DLD1 (cell line): Measurements from ENCODE around the gene GATA6.

ENCODE experiments used
- in situ Hi-C: cut with HindIII; loops from 2 replicates; pipeline ENCODE4 v1.10.0; 2017; ENCODE audit warnings: low sequenced_read_pairs

Gene GATA6

DNA sequence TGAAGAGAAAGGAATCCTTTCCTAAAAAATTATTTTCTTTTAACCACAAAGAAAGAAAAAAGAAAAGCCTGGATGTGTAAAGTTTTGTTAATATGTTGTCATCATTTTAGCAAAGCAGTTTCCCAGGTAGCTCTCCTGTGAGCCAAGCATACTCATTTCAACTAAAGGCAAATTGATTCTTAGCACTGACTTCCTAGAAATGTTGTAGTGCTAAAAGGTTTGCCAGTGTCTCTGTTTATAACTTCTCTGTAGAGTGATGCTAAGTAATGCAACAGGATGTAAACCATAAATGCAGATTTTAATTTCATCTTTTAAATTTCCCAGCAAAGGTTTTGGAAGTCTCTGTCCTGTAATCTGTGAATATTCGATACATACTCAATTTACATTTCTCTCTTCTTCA is 10.2 kb downstream of the GATA6 start:
- in situ Hi-C loops, result loop anchor here (25.0 kb wide), 1 partner anchor 383 kb away; no protein-coding TSS in a partner anchor

DNA sequence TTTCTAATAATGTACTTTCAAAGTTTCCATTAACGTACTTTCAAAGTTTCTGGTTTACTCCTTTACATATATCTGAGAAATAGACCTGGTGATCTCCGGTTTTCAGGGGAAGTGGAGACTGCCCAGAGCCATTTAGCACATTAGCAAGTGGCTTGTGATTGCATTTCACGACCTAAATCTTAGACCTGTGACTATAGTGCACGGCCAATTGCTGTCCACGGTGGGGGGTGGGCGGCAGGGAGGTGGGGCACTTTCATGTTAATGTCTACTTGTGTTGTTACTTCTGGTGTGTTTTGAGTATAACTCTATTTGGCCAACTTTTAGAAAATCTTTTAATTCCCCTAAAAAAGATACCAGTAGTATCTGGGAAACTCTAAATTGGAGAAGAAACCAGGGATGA is 11.3 kb downstream of the GATA6 start:
- in situ Hi-C loops, result loop anchor here (25.0 kb wide), 1 partner anchor 382 kb away; no protein-coding TSS in a partner anchor

DNA sequence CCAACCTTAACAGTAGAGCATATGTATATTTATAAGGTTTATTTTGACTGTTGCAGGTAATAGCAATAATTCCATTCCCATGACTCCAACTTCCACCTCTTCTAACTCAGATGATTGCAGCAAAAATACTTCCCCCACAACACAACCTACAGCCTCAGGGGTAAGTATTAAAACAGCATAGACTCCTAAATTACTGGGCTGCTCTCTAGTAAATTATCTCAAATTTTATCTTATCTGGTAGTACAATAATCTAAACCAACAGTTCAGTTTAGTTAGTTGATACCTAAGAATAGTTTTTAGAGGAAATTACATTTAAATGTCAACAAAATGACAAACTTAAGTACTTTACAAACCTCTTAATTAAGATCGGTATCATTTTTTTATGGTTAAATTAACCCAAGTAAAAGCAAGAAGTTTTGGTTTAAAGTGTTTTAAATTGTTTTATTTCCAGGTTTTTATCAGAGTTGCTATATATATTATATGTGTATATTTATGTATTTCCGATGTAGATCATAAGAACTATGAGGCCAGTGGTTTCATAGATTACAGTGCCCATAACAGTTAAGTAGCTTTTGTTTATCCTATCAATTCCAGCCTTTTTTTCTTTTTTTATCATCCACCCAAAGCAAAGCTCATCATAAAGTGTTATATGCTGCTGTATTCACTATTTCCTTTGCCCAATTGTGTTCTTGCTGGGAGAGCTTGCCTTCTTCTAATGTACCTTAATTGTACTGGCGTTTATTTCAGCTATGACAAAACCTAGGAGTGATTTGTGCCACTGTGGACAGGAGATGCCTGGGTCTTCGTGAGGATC is 13.7 kb downstream of the GATA6 start:
- in situ Hi-C loops, result loop anchor here (25.0 kb wide), 1 partner anchor 379 kb away; no protein-coding TSS in a partner anchor

DNA sequence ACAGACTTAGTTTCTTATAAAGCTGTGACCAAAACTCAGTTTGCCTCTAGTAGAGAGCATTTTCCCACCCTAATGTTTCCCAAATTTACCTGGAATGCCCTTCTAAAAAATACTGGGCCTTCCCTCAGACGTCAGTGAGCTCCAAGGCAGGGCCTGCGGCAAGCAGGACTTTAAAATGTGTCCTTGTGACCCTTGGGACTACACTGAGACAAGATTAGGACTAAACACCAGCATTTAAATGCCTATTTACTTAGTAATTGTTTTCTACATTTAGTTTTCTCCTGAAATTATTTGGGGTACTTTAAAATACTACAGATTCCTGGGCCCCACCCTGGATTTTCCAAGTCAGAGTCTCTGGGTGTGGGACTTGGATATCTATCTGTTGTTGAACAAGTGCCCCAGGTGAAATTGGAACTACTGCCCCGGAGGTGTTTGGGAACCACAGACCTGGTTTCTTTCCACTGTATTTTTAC is 14.3 kb downstream of the GATA6 start:
- in situ Hi-C loops, result loop anchor here (25.0 kb wide), 1 partner anchor 379 kb away; no protein-coding TSS in a partner anchor

DNA sequence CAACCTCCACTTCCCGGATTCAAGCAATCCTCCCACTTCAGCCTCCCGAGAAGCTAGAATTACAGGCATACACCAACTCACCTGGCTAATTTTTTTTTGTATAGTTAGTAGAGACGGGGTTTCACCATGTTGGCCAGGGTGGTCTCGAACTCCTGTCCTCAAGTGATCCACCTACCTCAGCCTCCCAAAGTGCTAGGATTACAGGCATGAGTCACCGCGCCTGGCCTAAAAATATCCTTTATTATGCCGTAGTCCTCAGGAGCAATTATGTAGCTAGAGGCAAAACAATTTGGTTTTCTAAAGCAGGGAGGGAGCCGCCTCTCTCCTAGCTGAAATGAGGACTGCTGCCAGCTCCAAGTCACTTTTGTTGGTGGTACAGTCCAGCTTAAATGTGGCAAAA is 15.2 kb downstream of the GATA6 start:
- in situ Hi-C loops, result loop anchor here (25.0 kb wide), 1 partner anchor 378 kb away; no protein-coding TSS in a partner anchor

DNA sequence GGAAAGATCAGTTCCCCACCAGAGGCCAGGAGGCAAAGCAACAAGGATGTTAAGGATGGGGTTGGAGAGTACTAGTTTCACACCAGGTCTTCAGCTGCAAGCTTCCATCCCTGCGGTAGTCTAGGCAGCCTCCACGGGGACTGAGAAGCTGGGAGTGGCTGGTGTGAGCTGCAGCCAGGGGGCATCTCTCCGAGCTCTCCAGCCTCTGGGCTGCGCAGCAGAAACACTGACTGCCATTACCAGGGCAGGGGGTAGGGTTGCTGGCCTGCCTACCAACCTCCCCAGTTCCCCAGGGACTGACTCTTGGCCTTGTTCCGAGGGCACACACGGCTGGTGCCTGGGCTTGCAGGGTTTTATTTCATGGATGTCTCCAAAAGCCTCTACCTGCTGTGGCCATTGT is 15.9 kb downstream of the GATA6 start:
- in situ Hi-C loops, result loop anchor here (25.0 kb wide), 1 partner anchor 377 kb away; no protein-coding TSS in a partner anchor

DNA sequence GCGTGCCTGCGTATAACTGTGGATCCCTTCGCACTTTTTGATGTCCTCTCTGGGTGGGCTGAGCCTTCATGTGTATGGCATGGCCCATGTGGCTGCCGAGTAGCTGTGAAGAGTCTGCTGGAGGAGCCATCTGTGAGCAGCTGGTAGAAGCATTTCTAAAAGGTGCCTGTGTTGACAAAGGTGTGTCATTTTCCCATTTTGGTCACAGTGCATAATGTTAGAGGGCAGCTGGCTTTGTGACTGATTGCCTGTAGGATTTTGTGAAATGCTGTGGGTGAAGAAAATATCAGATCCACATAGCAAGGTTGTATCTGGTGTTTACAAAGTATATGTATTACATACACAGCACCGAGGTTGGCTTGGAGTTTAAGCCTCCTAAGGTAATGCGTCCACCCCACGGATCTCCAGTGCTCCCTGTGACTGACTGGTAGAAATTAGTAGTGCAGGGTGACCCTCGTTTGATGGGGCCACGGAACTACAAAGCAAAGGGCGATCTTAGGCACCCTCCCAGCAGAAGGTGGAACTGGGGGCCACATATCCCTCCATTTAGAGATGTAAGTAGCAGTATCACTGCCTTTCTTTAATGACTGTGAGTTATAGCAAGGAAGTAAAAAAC is 16.5 kb downstream of the GATA6 start:
- in situ Hi-C loops, result loop anchor here (25.0 kb wide), 1 partner anchor 376 kb away; no protein-coding TSS in a partner anchor

DNA sequence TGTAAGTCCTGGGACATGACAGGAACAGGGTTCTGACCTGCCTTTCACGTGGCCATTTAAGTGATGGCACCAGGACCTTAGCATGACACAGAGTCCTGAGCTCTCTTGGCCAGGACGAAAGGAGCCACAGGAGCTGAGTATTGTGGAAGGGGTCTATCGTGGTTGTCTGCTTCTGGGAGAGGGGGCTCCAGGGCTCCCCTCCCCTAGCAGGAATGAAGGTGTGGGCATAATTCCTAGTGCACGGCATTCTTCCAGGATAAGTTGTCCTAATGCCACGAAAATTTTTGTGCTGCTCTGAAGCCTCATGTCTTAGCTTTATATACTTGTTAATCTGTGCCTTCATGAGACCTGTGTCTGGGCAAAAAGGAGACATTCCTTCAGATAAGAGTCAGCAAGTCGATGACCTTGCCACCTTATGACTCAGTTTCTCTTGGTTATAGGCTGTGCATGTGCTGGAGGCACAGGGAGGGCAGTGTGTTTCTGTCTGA is 17.1 kb downstream of the GATA6 start:
- in situ Hi-C loops, result loop anchor here (25.0 kb wide), 1 partner anchor 376 kb away; no protein-coding TSS in a partner anchor

DNA sequence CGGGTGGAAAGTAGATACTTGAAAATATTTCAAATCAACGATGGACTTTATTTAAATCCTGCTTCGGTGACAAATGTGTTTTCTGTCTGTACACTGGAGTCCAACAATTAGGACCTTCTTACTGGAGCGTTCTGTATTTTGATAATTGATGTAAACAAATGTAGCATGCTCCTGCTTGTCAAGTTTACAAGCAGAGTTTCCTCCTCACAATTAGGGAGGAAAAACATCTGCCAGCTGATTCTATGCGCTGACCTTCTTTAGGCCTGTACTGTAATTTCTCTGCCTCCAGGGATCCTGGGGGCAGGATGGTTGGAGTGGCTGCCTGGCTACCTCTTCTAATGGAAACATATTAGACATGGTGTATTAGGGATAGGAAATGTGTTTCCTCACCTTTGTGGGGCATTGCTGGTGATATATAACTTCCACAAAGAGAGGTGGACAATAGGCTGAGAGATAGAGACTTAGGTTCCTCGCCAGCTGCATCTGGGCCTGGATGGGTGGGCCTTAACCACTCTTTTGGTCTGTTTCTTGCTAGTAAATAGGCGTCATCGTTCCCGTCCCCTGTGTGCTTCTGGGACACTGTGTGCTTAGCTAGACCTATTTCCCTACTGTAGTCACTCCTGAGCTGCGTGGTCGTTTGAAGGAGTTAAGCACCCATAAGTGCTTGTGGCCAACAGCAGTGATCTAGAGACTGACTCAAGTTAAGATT is 19.3 kb downstream of the GATA6 start:
- in situ Hi-C loops, result loop anchor here (25.0 kb wide), 1 partner anchor 374 kb away; no protein-coding TSS in a partner anchor

DNA sequence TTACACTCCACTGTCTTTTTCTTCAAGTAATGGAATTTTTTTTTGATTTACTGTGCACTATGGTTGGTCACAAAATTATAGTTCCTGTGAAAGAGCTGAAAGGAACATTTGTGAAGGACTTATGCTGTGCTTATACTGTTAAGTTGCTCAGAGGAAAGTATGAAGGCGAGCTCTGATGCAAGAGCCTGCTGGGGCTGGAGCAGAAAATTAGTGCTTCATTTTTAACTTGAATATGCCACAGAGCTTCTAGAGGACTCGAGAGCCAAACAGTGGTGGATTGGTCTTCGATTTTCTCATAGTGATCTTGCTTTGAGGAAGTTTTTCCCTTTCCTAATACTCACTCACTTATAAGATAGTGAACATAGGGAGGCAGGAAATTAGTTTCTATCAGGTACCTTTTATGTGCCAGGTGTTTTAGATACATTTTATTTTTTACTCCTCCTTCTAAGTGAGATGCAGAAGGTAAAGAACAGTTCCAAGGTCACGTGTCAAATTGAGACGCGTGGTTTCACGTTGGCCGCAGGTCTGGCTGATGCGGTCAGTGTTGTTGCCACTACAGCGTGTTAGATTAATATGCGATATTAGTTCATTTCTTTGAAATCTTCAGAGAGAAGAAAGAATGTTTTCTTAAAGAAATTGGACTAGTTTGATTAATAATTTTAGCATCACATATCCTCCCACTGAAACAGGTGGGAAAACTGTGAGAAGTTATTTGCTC is 20.2 kb downstream of the GATA6 start:
- in situ Hi-C loops, result loop anchor here (25.0 kb wide), 1 partner anchor 373 kb away; no protein-coding TSS in a partner anchor

DNA sequence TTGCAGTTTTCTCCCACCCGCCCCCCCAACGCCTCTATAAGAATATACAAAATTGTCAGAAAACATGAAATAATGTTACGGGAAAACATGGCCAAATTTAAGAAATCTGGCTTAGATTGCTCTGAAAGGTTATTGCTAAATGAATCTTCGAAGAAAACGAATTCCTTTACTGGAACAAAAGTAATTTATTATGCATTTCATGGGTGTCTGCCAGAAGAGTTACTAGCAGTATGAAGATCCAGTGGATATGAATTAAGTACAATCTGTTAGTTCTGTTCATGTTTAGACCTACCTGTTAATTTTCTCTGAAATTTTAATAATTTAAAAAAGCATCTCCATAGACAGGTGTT is 21.9 kb downstream of the GATA6 start:
- in situ Hi-C loops, result loop anchor here (25.0 kb wide), 1 partner anchor 371 kb away; no protein-coding TSS in a partner anchor

DNA sequence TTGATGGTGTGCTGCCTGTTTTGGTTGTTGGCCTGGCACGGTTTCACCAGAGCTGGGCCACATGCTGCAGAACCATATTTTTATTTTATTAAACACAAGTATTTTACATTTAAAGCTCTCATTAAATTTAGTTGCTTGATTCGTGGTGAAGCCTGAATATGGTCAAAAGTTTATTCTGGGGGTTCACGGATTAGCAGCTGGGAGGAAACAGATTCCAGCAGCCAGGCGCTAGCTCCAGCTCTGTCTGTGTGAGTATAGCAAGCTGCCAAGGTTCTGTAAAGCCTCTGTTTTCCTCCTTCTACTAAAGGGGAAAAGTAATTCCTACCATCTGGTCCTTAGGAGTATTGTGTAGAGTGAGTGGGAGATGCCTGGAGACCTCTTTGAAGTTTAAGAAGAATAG is 22.5 kb downstream of the GATA6 start:
- in situ Hi-C loops, result loop anchor here (25.0 kb wide), 1 partner anchor 370 kb away; no protein-coding TSS in a partner anchor

DNA sequence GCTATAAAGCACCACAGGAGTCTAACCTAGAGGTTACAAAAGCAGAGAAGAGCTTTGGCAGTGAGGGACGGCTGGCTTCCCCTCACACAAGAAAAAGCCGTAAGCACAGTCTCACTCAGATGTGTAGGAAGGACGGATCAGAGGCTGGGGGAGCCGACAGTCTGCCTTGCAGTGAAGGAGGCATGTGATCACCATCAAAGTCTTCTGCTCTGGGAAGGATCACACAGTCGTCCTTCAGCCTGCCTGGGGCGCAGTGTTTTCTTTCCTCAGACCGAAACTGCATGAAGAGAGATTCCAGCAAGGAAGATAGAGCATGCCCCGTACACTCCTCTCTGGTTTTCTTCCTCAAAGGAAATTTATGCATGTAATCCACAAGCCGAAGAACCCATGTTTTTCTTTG is 24.1 kb downstream of the GATA6 start:
- in situ Hi-C loops, result loop anchor here (25.0 kb wide), 1 partner anchor 369 kb away; no protein-coding TSS in a partner anchor

DNA sequence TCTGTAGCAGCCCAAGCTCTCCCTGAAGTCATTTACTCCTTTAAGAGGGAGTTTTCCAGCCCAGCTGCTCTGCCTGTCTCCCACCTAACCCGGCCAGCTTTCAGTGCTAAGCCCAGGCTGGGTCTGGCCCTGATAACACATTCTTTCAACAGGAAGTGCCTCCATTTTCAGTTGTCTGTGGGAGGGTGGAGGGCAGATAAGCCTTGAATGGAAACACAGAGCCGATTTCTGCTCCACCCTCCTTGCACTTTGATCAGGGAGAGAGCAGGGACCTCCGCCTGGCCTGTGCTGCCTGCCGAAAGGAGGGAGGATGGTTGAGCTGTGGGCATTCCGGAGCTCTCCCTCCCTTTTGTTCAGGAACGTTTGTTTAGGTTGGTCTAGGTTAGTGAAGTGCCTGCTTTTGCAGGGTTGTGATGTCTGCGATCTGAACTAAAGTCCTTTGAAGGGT is 24.8 kb downstream of the GATA6 start:
- in situ Hi-C loops, result loop anchor here (25.0 kb wide), 1 partner anchor 368 kb away; no protein-coding TSS in a partner anchor

DNA sequence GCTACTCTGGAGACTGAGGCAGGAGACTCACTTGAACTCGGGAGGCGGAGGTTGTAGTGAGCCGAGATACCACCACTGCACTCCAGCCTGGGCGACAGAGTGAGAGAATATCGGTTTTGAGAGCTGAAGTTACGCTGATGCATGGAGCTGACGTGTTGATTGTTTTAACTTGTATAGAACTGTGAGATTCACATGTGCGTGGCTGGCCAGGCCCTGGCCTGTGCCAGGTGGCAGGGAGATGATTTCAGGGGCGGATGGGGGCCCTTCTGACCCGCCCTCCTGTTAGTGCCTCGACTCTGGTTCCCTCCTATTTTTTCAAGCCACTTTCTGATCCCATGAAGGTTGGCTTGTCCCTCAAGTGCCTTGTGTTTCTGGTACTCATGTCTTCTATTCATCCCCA is 25.7 kb downstream of the GATA6 start:
- in situ Hi-C loops, result loop anchor here (25.0 kb wide), 1 partner anchor 367 kb away; no protein-coding TSS in a partner anchor

DNA sequence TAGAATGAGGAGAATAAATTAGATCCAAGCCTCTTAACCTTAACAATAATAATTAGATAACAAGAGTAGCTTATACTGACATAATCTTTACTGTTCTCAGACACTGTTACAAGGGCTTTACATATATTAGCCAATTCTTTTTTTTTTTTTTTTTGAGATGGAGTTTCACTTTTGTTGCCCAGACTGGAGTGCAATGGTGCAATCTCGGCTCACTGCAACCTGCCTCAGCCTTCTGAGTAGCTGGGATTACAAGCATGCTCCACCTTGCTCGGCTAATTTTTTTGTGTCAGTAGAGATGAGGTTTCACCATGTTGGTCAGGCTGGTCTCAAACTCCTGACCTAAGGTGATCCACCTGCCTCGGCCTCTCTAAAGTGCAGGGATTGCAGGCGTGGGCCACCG is 27.6 kb downstream of the GATA6 start:
- in situ Hi-C loops, result loop anchor here (25.0 kb wide), 1 partner anchor 365 kb away; no protein-coding TSS in a partner anchor

DNA sequence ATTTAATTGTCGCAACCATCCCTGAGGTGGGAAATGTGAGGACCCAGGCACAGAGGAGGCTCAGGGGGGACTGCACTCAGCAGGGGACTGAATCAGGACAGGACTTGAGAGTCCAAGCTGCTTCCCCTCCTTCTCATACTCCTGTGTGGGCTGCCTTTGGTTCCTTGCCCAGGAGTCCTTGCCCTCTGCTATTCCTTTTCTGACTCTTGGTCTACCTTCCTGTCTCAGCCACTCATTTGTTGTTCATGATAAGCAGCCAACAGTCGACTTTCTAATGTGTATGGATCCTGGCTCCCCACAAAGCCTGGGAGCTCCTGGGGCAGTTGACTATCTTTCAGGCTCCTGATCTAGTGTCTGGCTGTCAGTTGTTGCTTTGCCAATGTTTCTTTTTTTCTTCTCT is 28.3 kb downstream of the GATA6 start:
- in situ Hi-C loops, result loop anchor here (25.0 kb wide), 1 partner anchor 365 kb away; no protein-coding TSS in a partner anchor

DNA sequence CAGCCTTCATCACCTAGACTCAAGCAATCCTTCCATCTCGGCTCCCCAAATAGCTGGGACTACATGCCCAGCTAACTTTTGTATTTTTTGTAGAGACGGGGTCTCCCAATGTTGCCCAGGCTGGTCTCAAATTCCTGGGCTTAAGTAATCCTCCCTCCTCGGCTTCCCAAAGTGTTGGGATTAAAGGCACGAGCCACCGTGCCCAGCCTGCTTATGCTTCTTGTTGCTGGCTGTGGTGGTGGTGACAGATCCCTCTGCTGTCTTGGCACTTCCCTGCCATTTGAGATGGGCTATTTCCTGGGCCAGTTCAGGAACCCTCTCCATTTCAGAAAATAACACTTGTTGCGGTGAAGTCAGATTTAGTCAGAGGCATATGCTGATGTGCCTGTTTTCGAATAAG is 28.8 kb downstream of the GATA6 start:
- in situ Hi-C loops, result loop anchor here (25.0 kb wide), 1 partner anchor 364 kb away; no protein-coding TSS in a partner anchor

DNA sequence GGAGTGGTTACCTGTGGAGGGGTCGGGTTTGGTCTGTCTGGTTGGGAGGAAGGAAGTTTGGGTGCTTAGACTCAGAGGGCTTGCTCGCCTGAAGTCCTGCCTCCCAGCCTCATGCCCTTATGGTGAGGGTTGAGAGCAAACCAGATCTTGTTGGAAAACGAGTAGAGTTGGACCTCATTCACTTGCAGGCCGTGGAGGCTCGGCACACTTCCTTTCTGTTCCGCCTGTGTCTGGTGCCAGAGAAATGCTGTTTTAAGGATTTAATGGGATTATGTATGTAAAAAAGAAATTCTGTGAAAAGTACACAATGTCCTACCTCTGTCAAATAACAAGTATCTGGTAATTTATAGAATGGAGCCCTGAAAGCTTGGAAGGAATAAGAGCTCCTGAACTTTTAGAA is 29.6 kb downstream of the GATA6 start:
- in situ Hi-C loops, result loop anchor here (25.0 kb wide), 1 partner anchor 363 kb away; no protein-coding TSS in a partner anchor
